Spinal cord (tissue), 10 donors: ENCODE results near the gene JHY. TPM values are rescaled to one million over a fixed set of nuclear protein-coding genes. Genes with fewer than 3 reads are reported as not detected.

Source experiments
- DNase-seq, 6 donors: peaks; one replicate each; pipeline versions ENCODE4 v3.0.0 to v3.0.0-alpha.2; 2013 to 2015; ENCODE audit warnings: low spot score in 6 of 6, low read depth in 4 of 6
- H3K27ac ChIP-seq: one replicate; pipeline ENCODE4 v1.5.1; 2013; ENCODE audit warnings: low read depth, low read length, control low read depth
- H3K27me3 ChIP-seq: one replicate; pipeline ENCODE4 v1.6.1; 2013; ENCODE audit warnings: low read length; ENCODE audit not compliant: control insufficient read depth, insufficient read depth
- H3K36me3 ChIP-seq: one replicate; pipeline ENCODE4 v1.6.1; 2013; ENCODE audit warnings: low read length; ENCODE audit not compliant: control insufficient read depth, insufficient read depth
- H3K4me1 ChIP-seq: one replicate; pipeline ENCODE4 v1.6.1; 2013; ENCODE audit warnings: low read length; ENCODE audit not compliant: control insufficient read depth, insufficient read depth
- H3K4me3 ChIP-seq: one replicate; pipeline ENCODE4 v1.5.1; 2013; ENCODE audit warnings: low read depth, low read length, control low read depth
- H3K9me3 ChIP-seq: one replicate; pipeline ENCODE4 v1.6.1; 2013; ENCODE audit warnings: low read length; ENCODE audit not compliant: control insufficient read depth, insufficient read depth
- WGBS: methylation state at CpG from one replicate; pipeline ENCODE4 v1.1.5; 2013; ENCODE audit warnings: missing lambda C conversion rate; ENCODE audit not compliant: insufficient coverage; 5-methylcytosine and 5-hydroxymethylcytosine counted together
- polyA plus RNA-seq, 2 donors: library from polyadenylated mRNA; unstranded; fragments of 120-200 nt; gene quantifications; one replicate each; pipeline ENCODE4 v1.2.1, GENCODE V29; 2013; ENCODE audit not compliant: insufficient read length in 2 of 2
- small RNA-seq: library from RNA; depleted of rRNA; stranded (forward); fragments of <200 nt; gene quantifications from one replicate; pipeline ENCODE3, GENCODE V24; 2014; ENCODE audit warnings: low replicate concordance
- total RNA-seq, 2 donors: library from RNA; depleted of rRNA in 1 of 2; stranded (reverse); fragments of 120-200 nt in 1 of 2; fragments of >200 nt in 1 of 2; gene quantifications; one replicate each; pipeline versions ENCODE4 v1.2.3 to v1.2.4, GENCODE V29; 2013 to 2014
- donor health status: healthy.

The JHY gene
- total and polyA plus RNA-seq, 4 donors = 9.5 to 14.8 (median 11.0) TPM

DNA sequence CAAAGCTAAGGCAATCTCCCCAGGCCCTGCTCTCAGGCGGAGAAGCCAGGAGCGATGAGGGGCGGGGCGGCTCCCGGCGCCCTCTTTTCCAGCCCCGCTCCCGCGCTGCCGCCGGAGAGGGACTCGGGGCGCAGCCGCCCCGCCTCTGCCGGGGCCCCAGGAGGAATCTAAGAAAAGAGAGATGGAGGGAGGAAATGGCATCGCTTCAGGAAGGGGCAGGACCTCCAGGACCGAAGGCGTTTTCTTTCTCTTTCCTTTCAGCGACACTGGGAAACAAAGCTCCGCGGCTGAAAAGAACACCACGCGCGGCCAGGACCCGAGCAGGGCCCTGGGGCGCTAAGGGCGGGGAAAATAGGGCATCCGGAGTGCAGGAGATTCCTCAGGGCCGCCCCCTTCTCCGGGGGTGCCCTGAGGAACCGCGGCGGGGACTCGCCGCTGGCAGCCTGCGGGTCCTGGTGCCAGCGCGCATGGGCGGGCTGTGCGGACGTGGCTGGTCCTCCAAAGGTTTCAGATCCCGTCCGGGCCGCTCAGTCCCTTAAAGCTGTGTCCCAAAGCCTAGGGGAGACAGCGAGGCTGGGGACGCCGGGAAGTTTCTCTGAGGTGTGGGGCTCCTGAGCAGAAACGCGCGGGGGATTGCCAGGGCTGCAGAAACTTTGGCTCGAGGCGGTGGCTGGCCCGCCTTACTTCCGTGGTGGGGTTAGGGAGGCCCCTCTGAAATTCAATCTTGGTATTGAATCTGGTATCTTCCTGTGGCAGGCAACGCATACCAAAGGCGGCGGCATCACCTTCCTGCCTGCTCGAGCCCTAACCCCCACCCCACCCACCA lies 101.8 kb downstream of the JHY start:
- no peaks in the 10 kb centered on the region for H3K36me3 ChIP-seq
- H3K4me1 ChIP-seq = peaks cover 31% of the 10 kb centered on the region
- H3K27me3 ChIP-seq = peaks cover 76% of the 10 kb centered on the region
- under 1% methylated on average over 47 of the region's 59 CpGs for WGBS
- no peak overlapping the region for H3K27ac ChIP-seq
- H3K4me3 ChIP-seq = peak overlapping the region; percentile 45
- no peaks in the 10 kb centered on the region for H3K9me3 ChIP-seq
- peak in 1 of 6 donors; percentile 43 for DNase-seq

DNA sequence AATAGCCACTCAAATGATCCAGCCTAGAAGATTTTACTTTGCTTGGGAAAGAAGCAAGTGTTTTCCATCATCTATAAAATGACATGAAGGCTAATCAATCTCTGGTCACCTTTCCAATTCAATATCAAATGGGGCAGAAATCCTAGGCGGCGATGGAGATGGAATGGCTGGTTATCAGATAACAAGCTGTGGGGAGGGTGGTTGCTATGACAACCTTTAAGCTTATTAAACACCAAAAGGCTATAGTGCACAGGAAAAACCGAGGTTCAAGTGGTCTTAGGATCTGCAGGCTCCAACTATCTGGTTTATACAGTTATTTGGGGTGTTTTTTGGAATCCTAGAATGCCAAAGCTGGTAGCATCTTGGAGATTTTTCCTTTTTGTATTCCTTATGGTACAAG lies 113.0 kb downstream of the JHY start:
- peak in 1 of 6 donors; percentile 50 for DNase-seq
- H3K27me3 ChIP-seq = no peaks in the 10 kb centered on the region
- H3K4me1 ChIP-seq = no peaks in the 10 kb centered on the region
- no peaks in the 10 kb centered on the region for H3K9me3 ChIP-seq
- no CpG with 5 or more reads among the region's 3 CpGs for WGBS
- no peaks in the 10 kb centered on the region for H3K36me3 ChIP-seq
- no peak overlapping the region for H3K4me3 ChIP-seq
- H3K27ac ChIP-seq = no peak overlapping the region

DNA sequence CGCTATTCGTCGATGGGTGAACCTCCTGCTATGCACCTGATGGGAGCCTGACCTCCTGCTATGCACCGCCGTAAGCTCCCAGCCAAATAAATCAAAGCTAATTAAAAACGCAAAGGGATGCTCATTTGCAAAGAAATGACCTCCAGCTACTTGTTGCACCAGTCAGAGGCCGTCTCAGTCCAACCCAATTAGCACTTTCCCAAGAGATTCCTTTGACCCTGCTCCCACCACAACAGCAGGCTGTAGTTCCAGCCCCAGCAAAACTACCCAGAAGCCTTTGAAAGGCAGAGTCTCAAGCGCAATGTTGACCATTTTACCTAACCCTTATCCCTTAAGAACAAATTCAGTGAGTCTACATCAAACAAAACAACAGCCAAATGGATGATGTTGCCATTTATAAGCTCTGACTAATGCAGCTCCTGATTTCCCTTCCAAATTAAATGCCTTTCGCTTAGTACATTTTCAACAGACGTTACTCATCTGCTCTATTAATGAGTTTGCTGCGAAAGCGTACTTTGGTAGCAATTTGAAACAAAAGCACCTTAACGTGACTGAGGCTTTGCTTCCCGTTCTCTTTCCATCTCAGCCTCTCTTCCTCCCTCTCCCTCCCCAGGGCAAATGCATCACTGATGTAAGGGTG lies 116.3 kb downstream of the JHY start:
- 31% methylated on average over 8 of the region's 14 CpGs for WGBS

DNA sequence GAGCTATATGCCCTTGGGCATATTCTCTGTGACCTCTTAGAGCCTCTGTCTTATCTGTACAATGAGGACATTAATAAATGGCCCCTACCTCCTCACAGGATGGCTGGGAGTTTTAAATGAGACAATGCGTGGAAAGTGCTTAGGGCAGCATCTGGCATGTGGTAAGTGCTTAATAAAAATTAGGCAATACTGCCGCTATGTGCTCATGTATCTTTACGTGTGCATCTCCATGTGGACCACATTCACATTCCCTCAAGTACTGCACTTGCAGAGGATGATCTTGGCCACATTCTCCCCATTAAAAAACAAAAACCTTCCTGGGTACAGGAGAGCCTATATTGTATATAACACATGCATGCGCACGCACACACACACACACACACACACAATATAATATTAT lies 118.2 kb downstream of the JHY start:
- DNase-seq = no peak
- no peak overlapping the region for H3K4me3 ChIP-seq
- no peaks in the 10 kb centered on the region for H3K4me1 ChIP-seq
- no peaks in the 10 kb centered on the region for H3K36me3 ChIP-seq
- no CpG with 5 or more reads among the region's 5 CpGs for WGBS
- no peak overlapping the region for H3K27ac ChIP-seq
- H3K9me3 ChIP-seq = no peaks in the 10 kb centered on the region
- no peaks in the 10 kb centered on the region for H3K27me3 ChIP-seq

More for the DNA sequence above, 116.3 kb downstream of the JHY start:
- no peaks in the 10 kb centered on the region for H3K4me1 ChIP-seq
- H3K9me3 ChIP-seq = no peaks in the 10 kb centered on the region
- DNase-seq = peak in 1 of 6 donors; percentile 43
- no peaks in the 10 kb centered on the region for H3K36me3 ChIP-seq
- H3K27ac ChIP-seq = no peak overlapping the region
- no peak overlapping the region for H3K4me3 ChIP-seq
- no peaks in the 10 kb centered on the region for H3K27me3 ChIP-seq

DNA sequence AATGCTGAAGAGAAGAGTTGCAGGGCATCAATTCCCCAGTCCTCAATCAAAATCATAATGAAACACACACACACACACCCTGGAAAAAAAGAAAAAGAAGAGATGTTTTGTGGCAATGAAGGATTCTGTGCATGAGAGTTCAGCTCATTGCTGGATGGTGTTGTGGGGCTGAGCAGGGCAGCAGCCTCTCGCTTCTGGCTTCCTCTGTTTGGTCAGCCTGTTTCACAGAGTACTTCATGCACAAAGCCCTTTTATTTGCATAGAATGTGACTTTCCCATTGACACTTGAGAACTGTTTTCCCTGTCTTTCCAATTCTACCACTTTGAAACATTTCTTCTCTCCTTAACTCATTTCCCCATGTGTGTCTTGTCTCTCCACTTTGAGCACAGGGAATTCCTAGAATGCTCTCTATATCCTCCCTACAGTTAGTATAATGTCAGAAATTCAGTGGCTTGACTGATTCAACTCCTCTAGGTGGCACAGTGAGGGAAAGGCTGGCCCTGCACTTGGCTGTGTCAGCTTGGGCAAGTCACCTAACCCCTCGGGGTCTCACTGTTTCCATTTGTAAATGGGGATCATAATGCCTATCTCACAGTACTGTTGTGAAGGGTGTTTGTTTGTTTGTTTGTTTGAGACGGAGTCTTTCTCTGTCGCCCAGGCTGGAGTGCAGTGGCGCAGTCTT lies 124.4 kb downstream of the JHY start:
- no peak for DNase-seq
- H3K9me3 ChIP-seq = no peaks in the 10 kb centered on the region
- H3K36me3 ChIP-seq = no peaks in the 10 kb centered on the region
- no peak overlapping the region for H3K27ac ChIP-seq
- 67% methylated on average over 2 of the region's 5 CpGs for WGBS
- no peaks in the 10 kb centered on the region for H3K4me1 ChIP-seq
- no peak overlapping the region for H3K4me3 ChIP-seq
- H3K27me3 ChIP-seq = no peaks in the 10 kb centered on the region

Small RNAs within 50 kb of the gene (small RNA-seq; reads per million reads assigned to genes)
- gene RNU4-23P = not detected

Other genes starting within 250 kb of the JHY start
- gene UBASH3B, start 227.0 kb upstream of the JHY start, total RNA-seq = 10 to 100 TPM in 1 of 2 donors, 1 to 10 TPM in 1; 6.0 to 17.2 TPM
- gene UBASH3B, start 227.0 kb upstream of the JHY start, polyA plus RNA-seq = 10 to 100 TPM in 1 of 2 donors, 1 to 10 TPM in 1; 8.5 to 10.8 TPM
- gene CRTAM, start 44.3 kb upstream of the JHY start, total RNA-seq = under 1 TPM; 0.17 to 0.20 TPM
- gene CRTAM, start 44.3 kb upstream of the JHY start, polyA plus RNA-seq = under 1 TPM in 1 of 2 donors, not detected in 1; 0.08 TPM
- gene BSX, start 99.1 kb downstream of the JHY start, total RNA-seq = not detected
- gene BSX, start 99.1 kb downstream of the JHY start, polyA plus RNA-seq = not detected
- gene HSPA8, start 179.4 kb downstream of the JHY start, total RNA-seq = 1,000 to 10,000 TPM; 1,575 to 2,564 TPM
- 1,000 to 10,000 TPM; 1,345 to 1,409 TPM for gene HSPA8, start 179.4 kb downstream of the JHY start, polyA plus RNA-seq